BLaER1 treated with 17β-estradiol and CSF1 and Interleukin-3, amounts not matched to agents 10 nM and 100 nM (cell line): Measurements from ENCODE around the gene MBP.

Experiments used
- H3K27ac ChIP-seq, 11 experiments: shearing (Covaris generic); formaldehyde crosslinking; 2 replicates each; pipeline ENCODE4 v1.8.1; 2022
- H3K27me3 ChIP-seq, 11 experiments: shearing (Covaris generic); formaldehyde crosslinking; 2 replicates each; pipeline ENCODE4 v1.8.1; 2022
- H3K36me3 ChIP-seq, 11 experiments: shearing (Covaris generic); formaldehyde crosslinking; 2 replicates each; pipeline ENCODE4 v1.8.1; 2022
- H3K4me1 ChIP-seq, 10 experiments: shearing (Covaris generic); formaldehyde crosslinking; 2 replicates each; pipeline ENCODE4 v1.8.1; 2022
- H3K4me2 ChIP-seq, 11 experiments: shearing (Covaris generic); formaldehyde crosslinking; 2 replicates each; pipeline ENCODE4 v1.8.1; 2022
- H3K4me3 ChIP-seq, 10 experiments: shearing (Covaris generic); formaldehyde crosslinking; 2 replicates each; pipeline ENCODE4 v1.8.1; 2022
- H3K9ac ChIP-seq, 11 experiments: shearing (Covaris generic); formaldehyde crosslinking; 2 replicates each; pipeline ENCODE4 v1.8.1; 2022
- H3K9me3 ChIP-seq, 11 experiments: shearing (Covaris generic); formaldehyde crosslinking; replicated peaks in 1 of 11; 2 replicates each; pipeline ENCODE4 v1.8.1; 2022
- H4K20me1 ChIP-seq, 11 experiments: shearing (Covaris generic); formaldehyde crosslinking; 2 replicates each; pipeline ENCODE4 v1.8.1; 2022
- Cebpa-rat ChIP-seq, 11 experiments: shearing (Covaris generic); IDR thresholded peaks; 2 replicates each; pipeline ENCODE4 v1.8.1; 2022

The MBP gene

DNA sequence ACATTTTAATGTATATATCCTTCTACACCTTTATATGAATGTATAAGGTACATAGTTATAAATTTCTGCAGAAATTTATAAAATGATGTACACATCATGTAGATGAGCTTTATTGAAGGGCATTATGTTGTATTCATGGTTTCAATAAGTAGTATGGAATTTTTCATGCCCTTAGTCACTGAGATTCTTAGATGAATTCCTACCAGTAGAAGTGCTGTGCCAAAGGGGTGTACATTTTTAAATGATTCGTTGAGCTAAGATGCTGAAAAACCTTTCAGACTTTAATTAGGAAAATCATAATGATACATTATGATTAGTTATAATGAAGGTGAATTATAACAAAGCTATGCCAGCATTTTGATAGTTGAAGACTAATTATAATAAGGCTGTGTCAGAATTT is 195.0 kb downstream of the MBP start:
- no peaks in the 10 kb centered on the region for H3K4me1 ChIP-seq
- H3K9me3 ChIP-seq = no peaks in the 10 kb centered on the region
- H3K9ac ChIP-seq = no peak overlapping the region
- H3K27me3 ChIP-seq = no peaks in the 10 kb centered on the region
- no peak overlapping the region for H3K4me2 ChIP-seq
- H3K27ac ChIP-seq = no peak overlapping the region
- no peak overlapping the region for H3K4me3 ChIP-seq
- no peak for TF ChIP-seq Cebpa-rat (IDR thresholded peaks at IDR 0.05)
- H4K20me1 ChIP-seq = 0 out of 22 replicates have a peak, but pooled peaks cover 0 to 3% (median 0%) of the 10 kb centered on the region in 11 experiments
- peaks cover 44 to 92% (median 72%) of the 10 kb centered on the region in 11 experiments for H3K36me3 ChIP-seq

DNA sequence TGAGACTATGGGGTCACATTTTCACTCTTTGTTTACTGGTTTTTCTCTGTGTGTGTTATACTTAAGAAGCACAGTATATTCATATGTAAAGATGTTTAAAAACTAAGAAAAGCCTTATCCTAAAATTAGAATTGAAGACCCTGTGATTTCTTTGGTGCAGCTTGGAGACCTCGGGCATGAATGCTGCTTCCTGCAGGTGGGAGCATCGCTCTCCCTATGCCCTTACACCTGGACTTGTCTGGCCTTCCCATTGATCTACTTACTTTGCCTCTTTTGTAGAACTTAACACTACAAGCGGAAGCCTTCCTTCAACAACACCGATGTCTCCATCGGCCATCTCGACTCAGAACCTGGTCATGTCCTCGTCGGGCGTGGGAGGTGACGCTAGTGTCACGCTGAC is 195.7 kb downstream of the MBP start:
- no peaks in the 10 kb centered on the region for H3K4me1 ChIP-seq
- 0 out of 22 replicates have a peak, but pooled peaks cover 0 to 5% (median 0%) of the 10 kb centered on the region in 11 experiments for H4K20me1 ChIP-seq
- TF ChIP-seq Cebpa-rat (IDR thresholded peaks at IDR 0.05) = no peak
- H3K27me3 ChIP-seq = no peaks in the 10 kb centered on the region
- peaks cover 52 to 96% (median 79%) of the 10 kb centered on the region in 11 experiments for H3K36me3 ChIP-seq
- no peak overlapping the region for H3K27ac ChIP-seq
- no peaks in the 10 kb centered on the region for H3K9me3 ChIP-seq
- no peak overlapping the region for H3K9ac ChIP-seq
- no peak overlapping the region for H3K4me2 ChIP-seq
- H3K4me3 ChIP-seq = no peak overlapping the region

DNA sequence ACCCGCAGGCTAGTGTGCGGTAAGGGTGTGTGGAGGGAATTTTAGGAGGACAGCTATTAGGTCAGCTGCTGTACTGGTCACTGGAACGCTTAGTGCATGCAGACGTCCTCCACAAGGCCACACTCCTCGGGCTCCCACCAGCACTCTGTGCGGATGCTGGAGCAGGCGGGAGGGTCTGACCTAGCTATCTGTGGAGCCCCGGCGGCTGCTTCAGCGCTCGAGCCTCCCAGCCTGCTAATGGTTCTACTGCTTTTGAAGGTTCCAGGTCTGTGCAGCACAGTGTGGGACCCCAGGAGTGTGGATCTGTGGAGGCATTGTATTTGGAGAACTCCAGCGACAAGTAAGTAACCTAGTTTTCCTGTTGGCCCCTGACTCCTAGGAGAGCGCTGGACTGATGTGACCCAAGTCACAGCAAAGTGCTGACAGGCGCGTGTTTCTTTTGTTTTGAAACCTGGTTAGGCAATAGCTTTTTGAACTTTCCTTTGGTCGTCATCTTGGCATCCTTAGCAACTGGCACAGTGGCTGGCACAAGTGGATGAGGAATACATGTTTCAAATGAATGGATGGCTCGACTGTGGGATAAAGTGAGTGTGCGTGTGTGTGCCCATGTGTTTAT is 196.8 kb downstream of the MBP start:
- Histone ChIP-seq H3K27ac (no peak overlapping the region), H3K9ac (no peak overlapping the region), H3K4me1 (no peaks in the 10 kb centered on the region), H3K4me3 (no peak overlapping the region), H3K36me3 (peaks cover 62 to 99% (median 84%) of the 10 kb centered on the region in 11 experiments), H3K9me3 (no peaks in the 10 kb centered on the region), H4K20me1 (0 out of 22 replicates have a peak, but pooled peaks cover 0 to 5% (median 0%) of the 10 kb centered on the region in 11 experiments), H3K27me3 (no peaks in the 10 kb centered on the region), H3K4me2 (no peak overlapping the region)
- TF ChIP-seq Cebpa-rat (IDR thresholded peaks at IDR 0.05) = no peak

DNA sequence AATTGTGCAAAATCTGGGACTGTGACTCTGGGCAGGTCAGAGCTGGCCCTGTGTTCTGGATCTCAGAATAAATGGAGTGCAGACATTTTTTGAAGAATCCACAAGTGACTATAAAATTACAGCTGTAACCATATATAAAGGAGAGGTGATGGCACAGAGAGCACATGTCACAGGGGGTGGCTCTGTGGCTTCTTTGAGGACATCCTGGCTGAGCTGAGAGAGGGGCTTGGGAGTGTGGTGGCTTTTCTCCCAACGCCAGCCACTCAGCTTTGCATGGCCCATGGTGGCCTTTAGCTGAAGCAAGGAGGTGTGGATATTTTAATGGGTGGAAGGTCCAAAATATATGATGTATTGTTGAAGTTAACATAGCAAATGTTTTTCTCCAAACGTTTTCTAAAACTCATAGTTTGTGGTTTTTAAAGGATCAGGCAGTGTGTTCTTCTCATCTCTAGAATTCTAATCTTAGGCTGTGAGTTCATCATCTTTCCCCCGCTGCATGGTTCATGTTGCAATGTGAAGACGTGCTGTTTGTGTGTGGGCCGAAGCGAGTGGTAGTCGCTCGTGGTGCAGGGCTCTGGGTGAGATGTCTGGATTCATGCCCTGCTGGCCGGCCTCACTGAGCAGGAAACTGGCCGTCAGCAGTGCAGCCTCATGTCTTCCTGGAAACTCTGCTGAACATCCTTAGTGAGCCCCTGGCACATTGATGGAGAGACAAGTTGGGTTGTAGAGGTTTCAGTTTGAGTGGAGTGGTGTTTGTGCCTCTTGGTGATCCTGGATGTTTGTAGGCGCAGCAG is 200.4 kb downstream of the MBP start:
- Histone ChIP-seq H3K9ac (no peak overlapping the region), H3K36me3 (peaks cover 76 to 100% (median 90%) of the 10 kb centered on the region in 11 experiments), H4K20me1 (0 out of 22 replicates have a peak, but pooled peaks cover 0 to 5% (median 0%) of the 10 kb centered on the region in 11 experiments), H3K9me3 (no peaks in the 10 kb centered on the region), H3K27ac (no peak overlapping the region), H3K4me3 (no peak overlapping the region), H3K4me1 (no peaks in the 10 kb centered on the region), H3K27me3 (no peaks in the 10 kb centered on the region), H3K4me2 (no peak overlapping the region)
- no peak for TF ChIP-seq Cebpa-rat (IDR thresholded peaks at IDR 0.05)

DNA sequence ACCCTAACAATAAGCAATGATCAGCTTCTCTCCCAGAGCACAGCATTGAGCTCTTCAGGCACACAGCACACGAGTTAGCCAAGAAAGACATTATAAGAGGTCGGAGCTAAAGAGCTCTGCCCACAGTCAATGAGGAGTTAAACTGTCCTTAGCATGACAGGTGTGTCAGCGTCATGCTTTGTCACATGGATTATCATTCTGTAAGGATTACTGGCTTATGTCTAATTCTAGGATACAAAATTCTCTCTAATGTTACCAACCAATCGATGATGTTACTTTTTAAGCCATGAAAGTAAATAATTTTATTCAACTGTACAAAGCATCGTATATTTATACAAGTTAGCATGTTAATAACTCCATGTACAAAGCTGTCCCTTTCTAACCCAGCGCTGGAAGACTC is 201.4 kb downstream of the MBP start:
- no peak for TF ChIP-seq Cebpa-rat (IDR thresholded peaks at IDR 0.05)
- no peaks in the 10 kb centered on the region for H3K9me3 ChIP-seq
- H4K20me1 ChIP-seq = 0 out of 22 replicates have a peak, but pooled peaks cover 0 to 5% (median 0%) of the 10 kb centered on the region in 11 experiments

More for the DNA sequence above, 201.4 kb downstream of the MBP start:
- no peak overlapping the region for H3K9ac ChIP-seq
- H3K4me3 ChIP-seq = no peak overlapping the region
- H3K4me2 ChIP-seq = no peak overlapping the region
- no peaks in the 10 kb centered on the region for H3K27me3 ChIP-seq
- peaks cover 74 to 100% (median 89%) of the 10 kb centered on the region in 11 experiments for H3K36me3 ChIP-seq
- H3K4me1 ChIP-seq = no peaks in the 10 kb centered on the region
- no peak overlapping the region for H3K27ac ChIP-seq
